EH (cell line): ENCODE measurements around the gene SLC36A4.
"Not testable (repeated sequence)": the region's sequence is repeated elsewhere in the genome, so short reads cannot be mapped to it uniquely, and the experiment has no call there.

ENCODE experiments used
- DNase-seq: peaks from one replicate; pipeline ENCODE4 v3.0.0-alpha.2; 2015; ENCODE audit warnings: low read depth

Gene SLC36A4

GRCh38 chr11:93122535-93123235, 75.1 kb downstream of the SLC36A4 start:
- no peak for DNase-seq

DNA sequence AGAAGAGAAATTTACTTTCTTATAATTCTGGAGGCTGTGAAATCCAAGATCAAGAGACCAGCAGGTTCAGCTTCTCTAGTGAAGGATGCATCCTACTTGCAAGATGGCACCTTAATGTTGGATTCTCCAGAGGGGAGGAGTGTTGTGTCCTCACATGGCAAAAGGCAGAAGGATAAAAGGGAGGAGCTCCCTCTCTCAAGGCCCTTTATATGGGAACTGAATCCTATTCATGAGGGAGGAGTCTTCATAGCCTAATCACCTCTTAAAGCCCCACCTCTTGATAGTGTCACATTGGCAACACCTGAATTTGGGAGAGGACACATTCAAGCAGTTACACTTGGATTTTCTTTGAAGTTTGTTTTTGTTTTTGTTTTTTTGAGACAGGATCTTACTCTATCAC, 79.5 kb downstream of the SLC36A4 start:
- DNase-seq = no peak

GRCh38 chr11:93117565-93117964, 80.2 kb downstream of the SLC36A4 start:
- no peak for DNase-seq

DNA sequence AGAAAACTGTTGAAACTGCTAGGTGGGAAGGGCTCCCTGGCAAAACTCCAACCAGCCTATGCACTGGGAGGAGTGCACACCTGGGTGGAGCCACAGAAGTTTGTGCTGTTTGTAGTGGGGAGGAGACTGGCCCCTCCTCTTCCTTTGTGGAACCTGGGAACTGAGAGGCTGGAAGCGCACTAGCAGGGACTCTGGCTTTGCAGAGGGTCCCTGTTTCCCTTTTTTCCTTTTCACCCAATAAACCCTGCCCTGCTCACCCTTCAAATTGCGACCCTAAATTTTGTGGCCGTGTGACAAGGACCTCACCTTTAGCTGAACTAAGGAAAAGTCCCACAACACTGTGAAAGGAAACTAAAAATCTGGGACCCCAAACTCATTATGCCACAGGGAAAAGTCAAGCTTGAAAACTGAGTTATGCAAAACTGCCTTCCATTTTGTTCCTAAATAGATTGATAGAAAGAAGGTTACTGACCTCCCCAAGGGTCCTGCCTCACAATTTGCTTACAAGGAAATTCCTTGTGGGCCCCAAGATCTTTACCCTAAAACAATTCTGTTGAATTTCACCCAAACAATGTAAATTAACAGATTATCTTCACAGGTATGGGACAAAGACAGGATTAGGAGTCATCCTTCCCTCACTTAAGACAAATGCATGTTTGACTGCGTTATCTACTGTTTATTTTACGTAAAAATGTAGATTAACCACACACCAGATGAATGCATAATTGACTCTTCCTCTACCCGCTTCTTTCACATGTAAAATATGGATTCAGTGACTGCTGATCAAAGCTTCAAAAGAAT, 81.0 kb downstream of the SLC36A4 start:
- no peak for DNase-seq

GRCh38 chr11:93114304-93114703, 83.5 kb downstream of the SLC36A4 start:
- DNase-seq = no peak

DNA sequence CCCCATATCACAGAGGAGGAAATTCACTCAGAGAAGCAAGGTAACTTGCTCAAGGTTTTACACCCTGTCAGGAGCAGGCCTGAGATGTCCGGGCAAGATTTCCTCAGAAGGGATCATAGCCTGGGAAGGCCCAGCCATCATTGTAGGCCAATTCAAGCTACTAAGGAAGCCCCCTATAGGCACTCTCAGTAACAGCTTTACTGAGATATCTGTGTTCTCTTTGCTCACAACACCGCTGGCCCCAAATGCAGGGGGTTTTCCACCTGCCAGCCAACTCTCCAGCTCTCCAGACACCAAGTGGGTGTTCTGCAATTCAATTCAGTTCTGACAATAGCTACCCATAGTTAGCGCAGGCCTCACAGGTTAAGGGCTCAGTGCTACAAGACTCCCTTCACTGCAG, 84.0 kb downstream of the SLC36A4 start:
- DNase-seq = no peak

DNA sequence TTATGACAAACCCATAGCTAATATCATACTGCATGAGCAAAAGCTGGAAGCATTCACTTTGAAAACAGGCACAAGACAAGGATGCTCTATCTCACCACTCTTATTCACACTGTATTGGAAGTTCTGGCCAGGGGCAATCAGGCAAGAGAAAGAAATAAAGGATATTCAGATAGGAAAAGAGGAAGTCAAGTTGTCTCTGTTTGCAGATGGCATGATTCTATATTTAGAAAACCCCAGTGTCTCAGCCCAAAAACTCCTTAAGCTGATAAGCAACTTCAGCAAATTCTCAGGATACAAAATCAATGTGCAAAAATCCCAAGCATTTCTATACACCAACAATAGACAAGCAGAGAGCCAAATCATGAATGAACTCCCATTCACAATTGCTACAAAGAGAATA, 86.6 kb downstream of the SLC36A4 start:
- DNase-seq = not testable (repeated sequence)

GRCh38 chr11:93100211-93100610, 97.6 kb downstream of the SLC36A4 start:
- peak; percentile 88 for DNase-seq

- peak; percentile 82 for DNase-seq
These were observed 98.0 kb downstream of the SLC36A4 start for GRCh38 chr11:93099806-93100205.
